Measurements from ENCODE around the gene THSD7A.

GRCh38 chr7:11732207-11732606 is 99.8 kb downstream of the THSD7A start:
- TF ChIP-seq CTCF (IDR thresholded peaks at IDR 0.05; ENCODE audit: low read length) (no peak), EZH2phosphoT487 (IDR thresholded peaks at IDR 0.05; ENCODE audit: low read length) (no peak)
